Measurements from ENCODE around the gene DDX1. TPM values are rescaled to one million over a fixed set of nuclear protein-coding genes. Genes with fewer than 3 reads are reported as not detected.

DDX1 gene
- total RNA-seq, 2 donors from 2014 or later: 89.2 to 91.6 TPM

DNA sequence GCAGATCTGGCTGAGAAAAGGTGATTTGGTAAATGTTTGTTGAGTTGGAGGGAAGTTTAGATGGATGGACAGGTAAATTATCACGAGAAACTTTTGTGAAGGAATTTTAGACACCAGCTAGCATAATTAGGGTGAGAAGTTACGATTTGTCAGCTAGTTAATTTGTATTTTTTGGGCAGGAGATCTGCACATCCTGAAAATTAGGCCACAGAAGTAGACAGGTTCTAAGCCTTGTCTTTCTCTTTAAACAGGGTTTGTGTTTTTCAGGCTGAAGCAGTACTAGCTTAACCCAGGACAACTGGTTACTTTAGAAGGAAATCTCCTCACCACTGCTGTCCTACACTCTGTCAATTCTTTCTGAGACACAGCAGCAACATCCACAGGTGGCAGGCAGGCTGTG, 49.1 kb downstream of the DDX1 start:
- Mint-ChIP-seq H3K9me3 (peaks cover 3% of the 10 kb centered on the region), H3K4me1 (ENCODE audit: low read depth in 2 of 2) (peaks cover 0 to 3% of the 10 kb centered on the region in 2 donors), H3K27ac (no peak overlapping the region), H3K4me3 (no peak overlapping the region), H3K27me3 (no peaks in the 10 kb centered on the region), H3K36me3 (peaks cover 11% of the 10 kb centered on the region)
- DNase-seq (ENCODE audit: low spot score) (no peak), ATAC-seq (no peak)

DNA sequence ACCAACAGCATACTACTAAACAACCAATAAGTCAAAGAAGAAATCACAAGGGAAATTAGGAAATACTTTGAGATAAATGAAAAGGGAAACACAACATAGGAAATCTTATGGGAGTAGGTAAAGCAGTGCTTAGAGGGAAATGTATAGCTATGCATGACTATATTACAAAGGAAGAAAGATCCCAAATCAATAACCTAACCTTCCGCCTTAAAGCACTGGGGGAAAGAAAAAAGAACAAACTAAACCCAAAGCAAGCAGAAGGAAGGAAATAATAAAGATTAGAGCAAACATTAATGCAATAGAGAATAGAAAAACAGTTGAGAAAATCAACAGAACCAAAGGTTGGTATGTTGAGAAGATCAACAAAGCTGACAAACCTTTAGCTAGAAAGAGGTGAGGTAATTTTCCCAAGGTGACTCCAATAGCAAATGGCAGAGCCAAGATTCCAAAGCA, 49.9 kb downstream of the DDX1 start:
- peaks cover 0 to under 1% of the 10 kb centered on the region in 2 donors for H3K27me3 Mint-ChIP-seq
- peaks cover 3% of the 10 kb centered on the region for H3K9me3 Mint-ChIP-seq
- peaks cover 0 to 3% of the 10 kb centered on the region in 2 donors for H3K4me1 Mint-ChIP-seq (ENCODE audit: low read depth in 2 of 2)
- no peak for ATAC-seq
- peaks cover 11% of the 10 kb centered on the region for H3K36me3 Mint-ChIP-seq
- no peak for DNase-seq (ENCODE audit: low spot score)
- no peak overlapping the region for H3K27ac Mint-ChIP-seq
- H3K4me3 Mint-ChIP-seq: no peak overlapping the region

DNA sequence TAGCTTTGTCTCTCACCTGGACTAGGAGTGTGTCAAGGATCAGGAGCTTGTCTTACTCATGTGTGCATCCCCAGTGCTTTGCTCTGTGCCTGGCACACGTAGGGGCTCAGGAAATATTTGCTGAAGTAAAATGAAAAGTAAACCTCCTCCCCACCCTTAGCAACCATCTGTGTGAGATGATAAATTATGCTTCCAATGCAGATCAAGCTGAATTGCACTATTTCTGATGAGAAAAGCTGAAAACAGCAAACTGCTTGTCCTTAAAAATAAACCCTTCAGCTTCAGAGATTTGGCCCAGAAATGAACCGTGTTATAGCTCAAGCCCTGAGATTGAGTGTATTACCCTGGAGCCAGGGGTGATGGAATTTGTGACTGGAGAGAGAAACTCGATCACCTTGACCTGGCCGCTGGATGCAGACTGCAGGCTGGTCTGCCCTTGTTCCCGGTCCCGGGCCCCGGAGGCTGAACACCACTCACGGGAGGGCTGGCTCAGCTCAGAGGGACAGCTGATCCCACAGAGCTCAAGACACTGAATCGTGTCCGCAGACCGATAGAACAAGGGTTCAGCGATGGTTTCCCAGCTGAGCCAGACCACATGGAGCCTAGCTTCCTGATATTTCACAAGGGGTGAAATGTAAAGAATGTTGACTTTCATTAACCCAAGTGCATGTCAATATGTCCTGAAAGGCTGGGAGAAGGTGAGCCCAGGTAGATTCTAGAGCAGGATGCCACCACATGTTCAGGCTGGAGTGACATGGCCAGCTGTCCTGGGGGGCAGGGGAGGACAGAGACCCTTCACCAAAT, 50.5 kb downstream of the DDX1 start:
- DNase-seq (ENCODE audit: low spot score): no peak
- peak in 1 of 2 donors; percentile 33 for ATAC-seq
- H3K27me3 Mint-ChIP-seq: peaks cover 0 to 4% of the 10 kb centered on the region in 2 donors
- no peak overlapping the region for H3K4me3 Mint-ChIP-seq
- peaks cover 11% of the 10 kb centered on the region for H3K36me3 Mint-ChIP-seq
- no peak overlapping the region for H3K27ac Mint-ChIP-seq
- peaks cover 3% of the 10 kb centered on the region for H3K9me3 Mint-ChIP-seq
- peaks cover 0 to 3% of the 10 kb centered on the region in 2 donors for H3K4me1 Mint-ChIP-seq (ENCODE audit: low read depth in 2 of 2)

DNA sequence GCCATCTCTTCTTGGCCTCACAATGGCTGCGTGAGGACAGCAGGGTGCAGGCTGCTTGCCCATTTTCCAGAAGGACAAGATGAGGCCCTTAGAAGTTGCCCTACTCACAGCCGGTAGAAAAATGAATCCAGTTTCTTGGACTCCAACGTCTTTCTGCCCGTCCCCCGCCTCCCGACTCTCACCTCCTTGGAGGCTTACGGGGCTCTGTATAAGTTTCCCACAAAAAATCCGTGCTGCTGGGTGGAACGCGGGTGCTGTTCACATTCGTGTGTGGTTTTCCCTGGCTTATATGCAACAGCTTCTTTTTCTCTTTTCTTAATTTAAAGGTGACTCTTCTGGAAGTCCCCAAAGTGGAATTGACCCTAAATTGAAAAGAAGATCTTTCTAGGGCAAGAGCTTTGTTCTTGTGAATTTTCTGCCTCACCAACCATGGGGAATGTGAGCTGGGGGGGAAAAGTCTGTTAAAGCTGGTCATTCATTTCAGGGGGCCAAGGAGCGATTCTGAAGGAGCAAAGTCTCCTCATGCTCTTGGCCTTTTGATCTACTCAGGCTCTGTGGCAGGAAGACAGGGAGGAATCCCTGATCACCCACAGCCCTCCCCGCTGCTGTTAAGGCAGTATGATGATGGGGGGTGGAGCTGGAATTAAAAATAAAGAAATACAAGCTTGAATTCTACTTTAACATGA, 51.3 kb downstream of the DDX1 start:
- Mint-ChIP-seq H3K4me3 (no peak overlapping the region), H3K4me1 (ENCODE audit: low read depth in 2 of 2) (peaks cover 0 to 3% of the 10 kb centered on the region in 2 donors), H3K9me3 (peaks cover 3% of the 10 kb centered on the region), H3K27ac (no peak overlapping the region), H3K36me3 (peaks cover 11% of the 10 kb centered on the region), H3K27me3 (peaks cover 0 to 4% of the 10 kb centered on the region in 2 donors)
- ATAC-seq (no peak), DNase-seq (ENCODE audit: low spot score) (no peak)

DNA sequence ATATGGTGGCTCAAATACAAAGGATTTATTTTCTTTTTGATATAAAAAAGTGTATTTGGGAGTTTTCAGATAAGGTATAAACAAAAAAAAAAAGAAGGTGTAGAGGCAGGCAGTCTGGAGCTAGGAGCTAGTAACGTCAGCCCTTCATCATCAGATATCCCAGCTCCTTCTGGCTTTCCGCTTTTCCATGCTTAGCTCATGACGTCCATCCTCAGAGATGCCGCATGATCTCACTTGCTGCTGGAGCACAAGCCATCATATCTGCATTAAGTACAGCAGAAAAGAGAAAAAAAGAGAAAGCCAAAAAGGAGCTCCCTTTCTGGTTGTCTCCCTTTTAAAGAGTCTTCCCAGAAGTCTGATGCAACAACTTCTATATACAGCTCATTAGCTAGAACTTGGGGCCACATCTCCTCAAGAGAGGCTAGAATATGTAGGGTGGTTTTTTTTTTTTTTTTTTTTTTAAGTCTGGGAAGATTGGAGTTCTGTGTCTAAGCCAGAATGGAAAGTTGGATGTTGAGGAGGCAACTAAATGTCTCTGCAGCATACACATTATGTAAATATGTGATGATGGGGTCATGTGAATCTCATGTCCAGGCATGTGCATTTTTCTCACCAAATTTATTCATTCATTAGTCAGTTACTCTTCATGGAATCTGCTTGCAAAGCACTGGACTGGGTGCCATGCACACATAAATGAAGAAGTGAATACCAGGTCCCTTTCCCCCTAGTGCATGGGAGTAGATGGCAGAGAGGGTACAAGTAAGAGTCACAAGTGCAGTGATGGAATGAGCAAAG, 52.3 kb downstream of the DDX1 start:
- no peak overlapping the region for H3K27ac Mint-ChIP-seq
- H3K9me3 Mint-ChIP-seq: peaks cover 3% of the 10 kb centered on the region
- ATAC-seq: no peak
- DNase-seq (ENCODE audit: low spot score): no peak
- peaks cover 0 to 3% of the 10 kb centered on the region in 2 donors for H3K4me1 Mint-ChIP-seq (ENCODE audit: low read depth in 2 of 2)
- peaks cover 11% of the 10 kb centered on the region for H3K36me3 Mint-ChIP-seq
- no peak overlapping the region for H3K4me3 Mint-ChIP-seq
- peaks cover 0 to 4% of the 10 kb centered on the region in 2 donors for H3K27me3 Mint-ChIP-seq

DNA sequence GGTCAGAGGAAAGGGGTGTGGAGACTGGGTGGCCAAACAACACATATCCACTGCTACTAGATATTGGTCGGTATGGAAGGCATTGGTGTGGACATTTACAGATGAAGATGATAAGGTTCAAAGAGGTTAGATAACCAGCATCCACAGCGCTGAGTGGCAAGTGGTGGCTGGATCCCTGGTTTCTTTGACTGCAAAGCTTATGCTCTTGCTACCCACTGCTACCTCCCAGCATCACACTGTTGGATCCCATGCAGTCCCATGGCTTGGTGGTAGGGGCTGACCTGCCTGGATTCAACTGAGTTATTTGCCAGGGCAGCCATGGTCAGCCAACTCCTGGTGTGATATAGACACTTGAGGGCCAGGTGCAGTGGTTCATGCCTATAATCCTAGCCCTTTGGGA, 53.6 kb downstream of the DDX1 start:
- H3K27ac Mint-ChIP-seq: no peak overlapping the region
- ATAC-seq (peak in 1 of 2 donors; percentile 40), DNase-seq (ENCODE audit: low spot score) (no peak)
- no peak overlapping the region for H3K4me3 Mint-ChIP-seq
- H3K4me1 Mint-ChIP-seq (ENCODE audit: low read depth in 2 of 2): peaks cover 0 to 3% of the 10 kb centered on the region in 2 donors
- peaks cover 11% of the 10 kb centered on the region for H3K36me3 Mint-ChIP-seq
- peaks cover 0 to 4% of the 10 kb centered on the region in 2 donors for H3K27me3 Mint-ChIP-seq
- peaks cover 3% of the 10 kb centered on the region for H3K9me3 Mint-ChIP-seq

DNA sequence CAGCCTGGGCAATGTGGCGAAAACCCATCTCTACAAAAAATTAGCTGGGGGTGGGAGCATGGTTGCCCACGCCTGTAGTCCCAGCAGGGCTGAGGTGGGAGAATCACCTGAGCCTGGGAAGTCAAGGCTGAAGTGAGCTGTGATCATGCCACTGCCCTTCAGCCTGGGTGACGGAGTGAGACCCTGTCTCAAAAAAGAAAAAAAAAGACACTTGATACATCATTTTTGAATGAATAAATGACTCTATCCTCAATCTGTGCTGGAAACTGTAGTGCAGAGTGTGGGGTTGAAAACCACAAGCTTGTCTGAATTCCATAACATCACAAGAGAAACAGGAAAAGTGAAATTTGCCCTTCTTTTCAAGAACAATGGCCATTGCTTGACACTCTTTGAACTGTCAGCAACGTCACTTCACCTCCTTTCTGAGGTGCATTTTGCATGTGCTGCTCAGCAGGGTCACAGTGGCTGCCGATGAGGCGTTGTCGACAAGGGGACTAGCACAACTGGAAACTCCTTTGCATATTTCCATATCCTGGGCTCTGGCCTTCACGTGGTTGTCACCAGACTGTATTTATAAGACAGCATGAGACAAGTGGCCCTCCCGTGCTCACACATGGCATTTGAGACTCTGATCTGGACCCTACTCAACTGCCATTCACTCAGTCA, 54.2 kb downstream of the DDX1 start:
- DNase-seq (ENCODE audit: low spot score) (no peak), ATAC-seq (no peak)
- H3K9me3 Mint-ChIP-seq: no peaks in the 10 kb centered on the region
- peaks cover 0 to 7% of the 10 kb centered on the region in 2 donors for H3K27me3 Mint-ChIP-seq
- no peaks in the 10 kb centered on the region for H3K4me1 Mint-ChIP-seq (ENCODE audit: low read depth in 2 of 2)
- H3K4me3 Mint-ChIP-seq: no peak overlapping the region
- H3K36me3 Mint-ChIP-seq: peaks cover 10% of the 10 kb centered on the region
- no peak overlapping the region for H3K27ac Mint-ChIP-seq

DNA sequence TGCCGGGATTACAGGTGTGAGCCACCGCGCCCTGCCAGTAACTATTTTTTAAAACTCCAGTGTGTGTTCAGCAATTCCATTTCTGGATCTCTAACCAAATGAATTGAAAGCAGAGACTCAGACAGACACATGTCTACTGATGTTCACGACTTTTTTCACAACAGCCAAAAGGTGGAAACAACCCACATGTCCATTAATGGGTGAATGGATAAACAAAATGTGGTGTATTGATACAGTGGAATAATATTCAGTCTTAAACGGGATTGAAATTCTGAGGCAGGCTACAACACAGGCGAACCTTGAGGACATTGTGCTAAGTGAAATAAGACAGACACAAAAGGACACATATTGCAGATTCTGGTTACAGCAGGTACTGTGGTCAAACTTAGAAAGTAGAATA, 55.0 kb downstream of the DDX1 start:
- DNase-seq (ENCODE audit: low spot score): no peak
- no peaks in the 10 kb centered on the region for H3K4me1 Mint-ChIP-seq (ENCODE audit: low read depth in 2 of 2)
- peaks cover 0 to 9% of the 10 kb centered on the region in 2 donors for H3K27me3 Mint-ChIP-seq
- no peak overlapping the region for H3K4me3 Mint-ChIP-seq
- no peak overlapping the region for H3K27ac Mint-ChIP-seq
- H3K36me3 Mint-ChIP-seq: peaks cover 2% of the 10 kb centered on the region
- no peak for ATAC-seq
- H3K9me3 Mint-ChIP-seq: no peaks in the 10 kb centered on the region

DNA sequence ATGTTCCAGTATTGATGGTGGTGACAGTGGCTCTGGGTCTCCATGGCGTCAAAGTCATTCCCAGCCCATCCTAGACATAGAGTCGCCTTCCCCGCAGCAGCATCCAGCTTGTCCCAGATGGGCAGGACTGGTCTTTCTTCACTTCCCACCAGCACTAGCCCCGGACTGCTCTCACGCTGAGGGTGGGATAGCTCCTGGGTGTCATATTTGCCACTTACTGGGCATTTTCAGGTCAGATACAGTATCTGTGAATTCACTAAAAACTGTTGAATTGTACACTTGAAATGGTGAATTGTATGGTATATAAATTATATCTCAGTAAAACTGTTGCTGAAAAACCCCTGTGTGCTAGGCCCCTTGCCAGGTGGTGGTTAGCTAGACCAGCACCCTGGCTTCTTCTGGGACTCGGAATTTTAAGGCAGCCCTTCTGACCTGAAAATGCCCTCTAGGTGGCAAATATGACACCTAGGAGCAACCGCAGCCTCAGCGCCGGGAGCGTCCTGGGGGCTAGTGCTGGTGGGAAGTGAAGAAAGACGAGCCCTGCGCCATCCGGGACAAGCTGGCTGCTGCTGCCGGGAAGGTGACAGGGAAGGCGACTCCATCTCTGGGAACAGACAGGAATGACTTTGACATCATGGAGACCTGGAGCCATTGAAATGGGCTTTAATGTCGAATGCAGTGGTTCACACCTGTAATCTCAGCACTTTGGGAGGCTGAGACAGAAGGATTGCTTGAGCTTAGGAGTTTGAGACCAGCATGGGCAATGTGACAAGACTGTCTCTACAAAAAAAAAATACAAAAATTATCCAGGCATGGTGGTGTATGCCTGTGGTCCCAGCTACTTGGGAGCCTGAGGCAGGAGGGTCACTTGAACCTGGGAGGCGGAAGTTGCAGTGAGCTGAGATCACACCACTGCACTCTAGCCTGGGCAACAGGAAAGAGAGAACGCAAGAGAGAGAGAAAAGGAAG, 56.2 kb downstream of the DDX1 start:
- Mint-ChIP-seq H3K4me3 (no peak overlapping the region), H3K27ac (no peak overlapping the region), H3K4me1 (ENCODE audit: low read depth in 2 of 2) (no peaks in the 10 kb centered on the region), H3K36me3 (no peaks in the 10 kb centered on the region), H3K27me3 (peaks cover 0 to 9% of the 10 kb centered on the region in 2 donors), H3K9me3 (no peaks in the 10 kb centered on the region)
- ATAC-seq (no peak), DNase-seq (ENCODE audit: low spot score) (no peak)

DNA sequence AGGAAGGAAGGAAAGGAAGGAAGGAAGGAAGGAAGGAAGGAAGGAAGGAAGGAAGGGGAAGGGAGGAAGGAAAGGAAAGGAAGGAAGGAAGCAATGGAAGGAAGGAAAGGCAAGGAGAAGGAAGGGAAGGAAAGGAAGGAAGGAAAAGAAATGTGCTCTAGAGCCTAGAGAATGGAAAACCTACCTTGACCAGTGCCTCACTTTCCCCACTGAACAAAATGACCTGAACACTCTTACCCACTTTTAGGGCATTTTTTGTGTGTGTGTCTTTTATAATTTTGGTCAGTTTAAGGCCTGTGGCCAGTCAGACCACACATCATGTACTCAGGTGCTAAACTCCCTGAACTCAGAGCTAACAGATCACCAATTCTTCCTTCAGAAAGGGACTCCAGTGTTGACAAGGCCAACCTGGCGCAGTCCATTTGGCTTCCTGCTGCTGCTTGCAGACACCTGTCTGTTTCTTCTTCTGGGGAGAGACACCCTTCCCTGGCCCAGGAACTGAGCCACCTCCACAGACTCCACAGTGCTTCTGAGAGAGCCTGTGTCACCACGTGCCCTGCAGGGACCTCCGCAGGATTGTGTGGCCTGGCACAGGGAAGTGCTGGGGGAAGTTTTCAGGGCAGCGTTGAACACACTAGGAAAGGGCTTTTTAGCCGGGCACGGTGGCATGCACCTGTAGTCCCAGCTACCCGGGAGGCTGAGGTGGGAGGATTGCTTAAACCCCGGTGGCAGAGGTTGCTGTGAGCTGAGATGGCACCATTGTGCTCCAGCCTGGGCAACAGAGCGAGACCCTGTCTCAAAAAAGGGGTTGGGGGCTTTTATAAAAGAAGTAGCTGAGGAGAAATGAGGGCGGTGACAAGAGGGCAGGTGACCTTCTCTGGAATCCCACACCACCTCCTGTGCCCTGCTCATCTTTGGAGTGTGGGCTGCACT, 57.2 kb downstream of the DDX1 start:
- no peak for DNase-seq (ENCODE audit: low spot score)
- ATAC-seq: no peak
- Mint-ChIP-seq H3K4me3 (no peak overlapping the region), H3K27ac (no peak overlapping the region), H3K36me3 (no peaks in the 10 kb centered on the region), H3K4me1 (ENCODE audit: low read depth in 2 of 2) (no peaks in the 10 kb centered on the region), H3K9me3 (no peaks in the 10 kb centered on the region), H3K27me3 (peaks cover 0 to 9% of the 10 kb centered on the region in 2 donors)

DNA sequence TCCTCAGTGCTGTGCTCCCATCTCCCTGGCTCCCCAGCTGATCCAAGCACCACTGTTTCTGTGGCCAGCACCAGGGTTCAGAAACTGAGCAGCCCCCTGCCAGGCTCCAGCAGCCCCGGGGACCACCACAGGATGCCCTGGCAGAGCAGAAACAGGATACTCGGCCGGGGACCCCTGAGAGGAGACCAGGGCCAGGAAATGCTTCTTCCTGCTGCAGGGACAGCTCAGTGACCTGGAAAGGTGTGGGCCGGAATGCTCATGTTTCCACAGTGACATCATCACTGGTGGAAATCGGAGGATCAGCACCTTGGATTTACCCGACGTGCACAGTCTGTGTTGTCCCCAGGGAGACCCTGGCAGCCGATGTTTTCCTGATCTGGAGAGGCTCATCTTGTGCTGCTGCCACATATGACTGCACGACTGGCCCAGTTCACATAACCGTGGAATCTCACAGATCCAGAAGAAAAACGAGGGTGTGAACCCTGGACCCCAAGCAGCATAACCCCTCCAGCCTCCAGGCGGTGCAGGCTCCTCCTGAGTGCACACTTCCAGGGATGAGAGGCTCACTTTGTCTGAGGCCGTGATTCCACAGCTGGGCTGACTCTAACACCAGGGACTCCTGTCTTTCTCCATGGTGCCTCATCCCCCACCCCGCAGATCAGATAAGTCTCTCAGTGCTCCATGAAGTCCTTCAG, 58.0 kb downstream of the DDX1 start:
- Mint-ChIP-seq H3K36me3 (no peaks in the 10 kb centered on the region), H3K9me3 (no peaks in the 10 kb centered on the region), H3K4me3 (no peak overlapping the region), H3K27ac (no peak overlapping the region), H3K27me3 (peaks cover 0 to 9% of the 10 kb centered on the region in 2 donors), H3K4me1 (ENCODE audit: low read depth in 2 of 2) (no peaks in the 10 kb centered on the region)
- DNase-seq (ENCODE audit: low spot score) (no peak), ATAC-seq (peak in 1 of 2 donors; percentile 17)

All from natural killer cell treated with Interleukin-12 subunit alpha and Interleukin-12 subunit beta and Interleukin-15 and Interleukin-18, amount 100 ng/mL, for 72 hours (primary cell).